EL (cell line): ENCODE results near the gene NCAPD2.
"Not testable (repeated sequence)": the region's sequence is repeated elsewhere in the genome, so short reads cannot be mapped to it uniquely, and the experiment has no call there.

ENCODE experiments used
- DNase-seq: peaks from one replicate; pipeline ENCODE4 v3.0.0-alpha.2; 2016

NCAPD2 gene

GRCh38 chr12:6551496-6552139 is 57.7 kb downstream of the NCAPD2 start:
- DNase-seq = peak; percentile 81

GRCh38 chr12:6552140-6552551 is 58.2 kb downstream of the NCAPD2 start:
- peak; percentile 53 for DNase-seq

- DNase-seq = peak; percentile 89
Measured at GRCh38 chr12:6553051-6553868, 59.4 kb downstream of the NCAPD2 start.

- peak; percentile 86 for DNase-seq
Measured at GRCh38 chr12:6554168-6555017, 60.5 kb downstream of the NCAPD2 start.

- DNase-seq = peak; percentile 31
Measured at GRCh38 chr12:6555018-6555691, 61.3 kb downstream of the NCAPD2 start.

GRCh38 chr12:6556496-6556817 is 62.6 kb downstream of the NCAPD2 start:
- DNase-seq = not testable (repeated sequence)

- DNase-seq = no peak
Measured at GRCh38 chr12:6556857-6557256, 63.0 kb downstream of the NCAPD2 start.

- DNase-seq = peak; percentile 75
Measured at GRCh38 chr12:6558014-6558760, 64.3 kb downstream of the NCAPD2 start.

GRCh38 chr12:6559500-6559899 is 65.6 kb downstream of the NCAPD2 start:
- no peak for DNase-seq

- no peak for DNase-seq
Measured at GRCh38 chr12:6560501-6561205, 66.8 kb downstream of the NCAPD2 start.

GRCh38 chr12:6562881-6563280 is 69.0 kb downstream of the NCAPD2 start:
- no peak for DNase-seq

GRCh38 chr12:6563448-6564050 is 69.6 kb downstream of the NCAPD2 start:
- DNase-seq = peak; percentile 53

GRCh38 chr12:6567112-6567670 is 73.3 kb downstream of the NCAPD2 start:
- no peak for DNase-seq

GRCh38 chr12:6569312-6569711 is 75.4 kb downstream of the NCAPD2 start:
- DNase-seq = no peak

GRCh38 chr12:6569786-6570185 is 75.9 kb downstream of the NCAPD2 start:
- no peak for DNase-seq

- DNase-seq = peak; percentile 45
Measured at GRCh38 chr12:6570264-6570887, 76.5 kb downstream of the NCAPD2 start.

- no peak for DNase-seq
Measured at GRCh38 chr12:6573001-6573400, 79.1 kb downstream of the NCAPD2 start.

GRCh38 chr12:6574576-6575295 is 80.8 kb downstream of the NCAPD2 start:
- DNase-seq = no peak

GRCh38 chr12:6575648-6576047 is 81.7 kb downstream of the NCAPD2 start:
- no peak for DNase-seq
